ENCODE results near the gene MIOS. TPM values are rescaled to one million over a fixed set of nuclear protein-coding genes. Genes with fewer than 3 reads are reported as not detected.

Gene MIOS
- total RNA-seq = 28.7 and 44.9 TPM in 2 replicates

DNA sequence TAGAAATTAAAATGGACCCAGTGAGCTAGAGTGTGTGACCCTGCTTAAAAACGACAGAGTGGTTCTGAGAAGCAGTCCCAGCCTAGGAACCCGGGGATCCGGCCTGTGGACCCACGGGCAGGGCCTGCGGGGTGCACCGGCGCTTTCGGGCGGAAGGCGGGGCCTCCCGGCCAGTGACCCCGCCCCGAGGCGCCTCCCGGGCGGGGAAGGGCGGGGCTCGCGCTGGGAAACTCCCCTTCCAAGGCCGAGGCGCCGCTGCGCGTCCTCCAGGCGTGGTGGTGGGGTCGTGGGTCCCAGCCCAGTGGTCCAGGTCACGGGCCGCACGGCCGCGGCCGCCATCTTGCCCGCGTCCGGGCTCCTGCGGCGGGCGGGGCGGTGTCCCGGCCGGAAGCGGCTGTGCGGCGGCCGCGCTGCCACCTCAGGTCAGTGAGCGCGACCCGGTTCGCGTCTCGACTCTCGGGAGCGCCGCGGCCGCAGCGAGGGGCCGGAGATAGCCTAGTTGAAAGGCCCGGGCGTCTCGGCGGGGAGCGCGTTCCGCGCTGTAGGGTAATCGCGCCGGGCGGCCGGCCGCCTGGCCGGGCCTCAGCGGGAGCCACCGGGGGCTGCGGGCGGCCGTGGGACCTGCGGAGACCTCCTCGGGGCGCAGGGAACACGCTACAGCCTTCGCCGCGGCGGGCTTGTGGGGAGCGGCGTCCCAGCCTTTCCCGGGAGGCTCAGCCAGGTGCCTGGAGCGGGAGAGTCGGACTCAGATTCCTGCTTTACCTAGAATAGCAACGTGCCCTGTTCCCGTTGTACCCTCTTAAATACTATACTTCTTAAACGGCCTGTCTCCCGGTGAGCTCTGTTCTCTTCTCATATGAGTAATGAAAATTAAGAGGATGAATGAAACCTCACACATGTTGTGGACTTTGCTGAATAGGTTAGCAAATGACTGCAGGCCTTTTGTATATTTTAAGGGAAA is at the start of gene MIOS:
TSS of gene MIOS (plus strand) at position 234 of the 961 bp plus-strand sequence. CDS start 5,592 bp downstream, outside the sequence.
- H3K4me3 ChIP-seq (ENCODE audit: low read depth, low read length) = peak within 1 kb of the TSS; percentile 83
- DNase-seq (ENCODE audit: low read depth) = peak; percentile 78
- no peak for TF ChIP-seq CTCF (IDR thresholded peaks at IDR 0.05; ENCODE audit: insufficient read depth, low read depth, low read length)

DNA sequence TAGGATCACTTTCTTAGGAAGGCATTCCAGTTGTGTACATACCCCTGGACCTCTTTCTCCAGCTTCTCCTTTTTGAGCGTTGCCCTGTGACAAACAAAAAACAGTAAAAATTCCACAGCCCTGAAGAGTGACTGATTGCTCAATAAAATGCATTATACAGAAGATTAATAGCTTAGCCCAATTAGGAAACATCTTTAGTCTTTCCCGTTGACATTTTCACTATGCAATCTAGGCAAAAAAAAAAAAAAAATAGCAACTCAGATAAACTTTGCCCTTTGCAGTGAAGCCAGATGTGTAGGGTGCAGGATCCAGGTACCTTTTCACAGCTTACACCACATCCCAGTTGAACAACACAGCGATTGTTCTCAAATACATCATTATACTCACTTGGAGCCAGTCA is 48.9 kb upstream of the MIOS start:
- no peak for TF ChIP-seq CTCF (IDR thresholded peaks at IDR 0.05; ENCODE audit: insufficient read depth, low read depth, low read length)
- peak; percentile 13 for DNase-seq (ENCODE audit: low read depth)
- H3K4me3 ChIP-seq (ENCODE audit: low read depth, low read length) = no peak overlapping the region

GRCh38 chr7:7519056-7519455 is 47.6 kb upstream of the MIOS start:
- DNase-seq (ENCODE audit: low read depth) = no peak
- H3K4me3 ChIP-seq (ENCODE audit: low read depth, low read length) = no peak overlapping the region
- TF ChIP-seq CTCF (IDR thresholded peaks at IDR 0.05; ENCODE audit: insufficient read depth, low read depth, low read length) = no peak

GRCh38 chr7:7519528-7519927 is 47.2 kb upstream of the MIOS start:
- no peak overlapping the region for H3K4me3 ChIP-seq (ENCODE audit: low read depth, low read length)
- DNase-seq (ENCODE audit: low read depth) = no peak
- no peak for TF ChIP-seq CTCF (IDR thresholded peaks at IDR 0.05; ENCODE audit: insufficient read depth, low read depth, low read length)

DNA sequence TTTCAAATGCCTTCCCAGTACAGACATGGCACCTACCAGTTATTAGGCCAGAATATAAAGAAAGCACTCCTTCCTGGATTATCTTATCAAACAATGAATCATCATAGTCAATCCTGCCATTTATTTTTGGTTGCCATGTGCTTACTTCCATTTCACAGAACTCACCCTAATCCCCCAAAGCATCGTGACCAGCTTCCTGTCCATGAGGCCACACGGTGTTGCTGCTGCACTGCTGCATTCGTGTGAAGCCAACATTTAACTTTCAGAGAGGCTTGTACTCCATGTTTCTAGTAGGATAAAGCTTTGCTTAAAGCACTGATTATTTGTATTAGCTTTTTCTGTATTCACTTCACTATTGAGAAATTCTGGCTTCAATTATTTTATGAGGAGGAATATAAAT is 45.4 kb upstream of the MIOS start:
- DNase-seq (ENCODE audit: low read depth) = no peak
- TF ChIP-seq CTCF (IDR thresholded peaks at IDR 0.05; ENCODE audit: insufficient read depth, low read depth, low read length) = no peak

GRCh38 chr7:7522421-7522820 is 44.3 kb upstream of the MIOS start:
- no peak overlapping the region for H3K4me3 ChIP-seq (ENCODE audit: low read depth, low read length)
- DNase-seq (ENCODE audit: low read depth) = no peak
- no peak for TF ChIP-seq CTCF (IDR thresholded peaks at IDR 0.05; ENCODE audit: insufficient read depth, low read depth, low read length)

More for the DNA sequence above, 45.4 kb upstream of the MIOS start:
- H3K4me3 ChIP-seq (ENCODE audit: low read depth, low read length) = no peak overlapping the region

Data from fibroblast of villous mesenchyme (primary cell).